GM21576 (cell line): Measurements from ENCODE around the gene NAXD.
"Not testable (repeated sequence)": the region's sequence is repeated elsewhere in the genome, so short reads cannot be mapped to it uniquely, and the experiment has no call there.

Experiments
- ATAC-seq: cut with Tn5 transposase; IDR thresholded peaks from one replicate; pipeline ENCODE4 v1.9.1; 2021; ENCODE audit warnings: mild to moderate bottlenecking, moderate library complexity; ENCODE audit not compliant: unreplicated experiment

The NAXD gene

DNA sequence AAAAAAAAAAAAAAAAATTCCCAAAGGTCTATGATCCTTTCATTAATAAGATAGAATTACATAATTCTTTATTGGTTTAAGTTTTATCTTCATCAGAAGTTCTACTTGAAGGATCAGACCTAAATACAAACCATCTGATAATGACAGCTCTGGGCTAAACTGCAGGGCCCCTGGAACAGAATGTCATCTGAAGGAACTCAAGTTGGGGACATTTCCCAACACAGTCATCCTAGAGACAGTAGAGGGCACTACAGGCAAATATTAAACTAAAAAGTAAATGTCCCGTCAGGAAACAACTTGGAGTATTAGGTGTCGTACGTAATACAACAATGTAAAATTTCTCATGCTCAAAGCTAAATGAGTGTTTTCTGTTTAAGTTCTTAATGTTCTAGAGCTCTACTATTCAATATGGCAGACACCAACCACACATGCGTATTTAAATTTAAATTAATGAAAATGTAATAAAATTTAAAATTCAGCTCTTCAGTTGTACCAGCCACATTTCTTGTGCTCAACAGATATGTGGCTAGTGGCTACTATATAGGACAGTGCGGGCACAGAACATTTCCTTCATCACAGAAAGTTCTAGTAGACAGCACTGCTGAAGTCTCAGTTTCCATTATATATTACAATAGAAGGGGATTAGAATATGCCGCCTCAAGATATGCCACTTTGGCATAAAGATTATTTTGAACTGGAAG lies 21.8 kb upstream of the NAXD start:
- ATAC-seq, result peak; percentile 83

DNA sequence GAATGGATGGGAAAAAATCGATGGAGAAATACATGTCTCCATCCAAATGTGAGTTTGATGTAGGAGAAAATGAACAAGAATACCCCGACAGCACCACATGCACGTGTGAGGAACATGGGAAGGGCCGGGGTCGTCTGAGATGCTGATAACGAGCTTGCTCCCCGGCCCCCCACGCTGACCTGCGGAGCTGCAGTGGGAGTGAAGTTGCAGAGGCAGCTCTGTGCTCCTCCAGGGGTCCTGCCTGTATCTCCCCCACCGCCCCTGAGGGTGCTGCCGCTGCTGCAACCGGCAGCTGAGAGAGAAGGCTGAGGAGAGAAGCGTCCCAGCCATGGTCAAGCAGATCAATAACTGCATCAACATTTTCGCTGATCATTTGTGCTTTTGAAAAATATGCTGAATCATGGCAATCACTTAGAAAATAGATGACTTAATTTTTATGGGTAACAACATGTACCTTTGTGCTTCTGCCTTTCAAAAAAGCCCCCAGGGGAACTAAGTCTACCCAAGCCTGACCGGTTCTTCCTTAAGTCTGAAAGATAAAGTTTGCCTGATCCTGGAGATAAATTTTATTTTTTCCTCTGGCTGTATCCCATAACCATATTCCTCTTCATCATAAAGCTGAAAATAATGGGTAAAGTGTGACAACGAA lies 18.2 kb upstream of the NAXD start:
- ATAC-seq, result no peak

DNA sequence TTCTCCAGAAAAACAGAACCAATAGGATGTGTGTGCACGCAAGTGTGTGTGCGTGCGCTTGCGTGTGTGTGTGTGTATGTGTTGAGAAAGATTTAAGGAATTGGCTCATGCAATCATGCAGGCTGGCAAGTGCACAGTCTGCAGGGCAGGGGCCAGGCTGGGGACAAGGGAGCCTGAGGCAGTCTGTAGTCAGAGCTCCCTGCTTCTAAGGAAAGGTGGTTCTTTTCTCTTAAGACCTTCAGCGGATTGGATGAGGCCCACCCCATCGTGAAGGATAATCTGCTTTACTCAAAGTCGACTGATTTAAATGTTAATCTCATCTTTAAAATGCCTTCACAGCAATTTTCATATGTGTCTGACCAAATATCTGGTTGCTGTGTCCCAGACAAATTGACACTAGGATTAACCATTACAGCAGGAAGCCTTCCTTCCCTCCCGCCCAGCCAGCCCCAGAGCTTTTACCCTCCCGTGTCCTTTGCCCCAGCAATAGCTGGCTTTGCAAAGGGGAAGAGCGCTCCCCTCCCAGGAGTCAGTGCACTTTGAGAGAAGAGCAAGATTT lies 15.0 kb upstream of the NAXD start:
- no peak for ATAC-seq

DNA sequence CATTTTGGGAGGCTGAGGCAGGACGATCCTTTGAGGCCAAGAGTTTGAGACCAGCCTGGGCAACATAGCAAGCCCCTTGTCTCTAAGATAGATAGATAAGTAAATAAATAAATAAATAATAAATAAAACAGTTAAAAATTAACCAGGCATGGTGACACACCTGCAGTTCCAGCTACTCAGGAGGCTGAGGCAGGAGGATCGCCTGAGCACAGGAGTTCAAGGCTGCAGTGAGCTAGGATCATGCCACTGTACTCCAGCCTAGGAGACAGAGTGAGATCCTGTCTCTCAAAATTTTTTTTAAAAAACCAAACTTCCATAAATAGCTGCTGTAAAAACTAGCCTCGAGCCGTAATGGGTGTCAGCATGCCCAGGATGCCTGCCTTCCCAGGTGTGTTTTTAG lies 14.4 kb upstream of the NAXD start:
- ATAC-seq, result no peak

DNA sequence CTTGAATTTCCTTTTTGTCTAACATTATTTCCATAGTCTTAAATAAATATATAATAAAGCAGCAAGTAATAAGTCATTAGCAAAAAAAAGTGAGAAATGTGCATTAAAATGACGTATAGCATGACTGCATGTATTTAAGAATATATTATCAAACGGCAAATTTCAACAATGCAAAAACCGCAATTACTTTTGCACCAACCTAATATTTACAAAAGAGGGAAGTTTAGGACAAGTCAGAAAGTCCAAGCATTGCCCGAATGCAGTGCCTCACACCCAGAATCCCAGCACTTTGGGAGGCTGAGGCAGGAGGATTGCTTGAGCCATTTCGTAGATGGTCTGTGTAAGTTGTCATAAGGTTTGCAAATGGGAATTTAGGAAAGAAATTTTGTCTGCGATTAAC lies 10.2 kb upstream of the NAXD start:
- no peak for ATAC-seq

DNA sequence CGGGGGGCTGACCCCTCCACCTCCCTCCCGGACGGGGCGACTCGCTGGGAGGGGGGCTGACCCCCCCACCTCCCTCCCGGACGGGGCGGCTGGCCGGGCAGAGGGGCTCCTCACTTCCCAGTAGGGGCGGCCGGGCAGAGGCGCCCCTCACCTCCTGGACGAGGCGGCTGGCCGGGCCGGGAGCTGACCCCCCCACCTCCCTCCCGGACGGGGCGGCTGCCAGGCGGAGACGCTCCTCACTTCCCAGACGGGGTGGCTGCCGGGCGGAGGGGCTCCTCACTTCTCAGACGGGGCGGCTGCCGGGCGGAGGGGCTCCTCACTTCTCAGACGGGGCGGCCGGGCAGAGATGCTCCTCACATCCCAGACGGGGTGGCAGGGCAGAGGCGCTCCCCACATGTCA lies 9.1 kb upstream of the NAXD start:
- ATAC-seq, result not testable (repeated sequence)

DNA sequence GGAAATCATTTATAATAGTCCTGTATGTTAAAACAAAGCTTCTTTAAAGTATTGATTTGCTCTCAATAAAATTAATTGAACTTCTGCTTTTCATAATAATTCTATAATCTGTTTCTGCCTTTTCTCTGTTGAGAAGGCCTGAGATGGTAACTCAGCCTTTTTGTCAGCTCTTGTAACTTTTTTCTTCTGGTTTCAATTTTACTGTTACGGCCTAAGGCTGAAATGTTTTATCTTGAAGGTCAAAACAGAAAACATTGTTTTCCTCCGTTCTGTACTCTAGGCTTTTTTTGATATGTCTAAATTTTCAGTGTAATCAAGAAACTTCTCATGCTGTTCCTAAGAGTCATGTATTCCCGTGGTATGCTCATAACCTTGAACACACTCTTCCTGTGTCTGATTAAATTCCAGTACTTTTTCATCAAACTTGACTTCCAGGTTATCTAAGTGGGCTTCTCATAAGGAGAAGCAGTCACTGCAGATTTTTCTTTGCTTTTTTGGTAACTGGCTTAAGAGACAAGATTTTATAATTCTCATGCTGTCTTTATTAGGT lies 7.6 kb upstream of the NAXD start:
- no peak for ATAC-seq

DNA sequence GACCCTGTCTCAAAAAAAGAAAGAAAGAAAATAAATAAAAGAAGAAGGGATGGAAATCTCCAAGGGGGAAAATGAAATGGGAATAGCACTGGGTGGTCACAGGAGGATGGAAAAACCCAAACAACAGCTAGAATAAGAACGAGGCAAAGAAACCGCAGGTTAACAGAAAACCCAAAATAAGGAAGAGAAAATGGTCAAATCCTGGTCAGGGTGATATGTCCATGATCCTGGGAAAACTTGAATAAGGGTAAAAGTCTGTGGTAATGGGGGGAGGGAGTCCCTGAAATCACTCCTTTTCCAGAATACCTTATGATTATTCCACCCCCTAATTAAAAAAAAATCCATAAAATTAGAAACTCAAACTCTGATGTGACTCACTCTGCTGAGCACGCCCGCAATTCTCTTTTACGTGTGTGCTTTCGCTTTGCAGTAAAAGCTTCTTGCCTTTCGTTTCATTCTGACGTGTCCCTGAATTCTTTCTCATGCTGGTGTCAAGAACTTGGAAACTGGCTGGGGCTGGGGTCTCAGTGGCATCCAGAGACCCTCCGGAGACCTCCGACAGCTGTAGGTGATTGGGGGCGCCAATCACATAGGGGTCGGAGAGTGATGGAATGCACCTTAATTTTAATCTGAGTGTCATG lies 4.3 kb upstream of the NAXD start:
- ATAC-seq, result peak; percentile 42

DNA sequence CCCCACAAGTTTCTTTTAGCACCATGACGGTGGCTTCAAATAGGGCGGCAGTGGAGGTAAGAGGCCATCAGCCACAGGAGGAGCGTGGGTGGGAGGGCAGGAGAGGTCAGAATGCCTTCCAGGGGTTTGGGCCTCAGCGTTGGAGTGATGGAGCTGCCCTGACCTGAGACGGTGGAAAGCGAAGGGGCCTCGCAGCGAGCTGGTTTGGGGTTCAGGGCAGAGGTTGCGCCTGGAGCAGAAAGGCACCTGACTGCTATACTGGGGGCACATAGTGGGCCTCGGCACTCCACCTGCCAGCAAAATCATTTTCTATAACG lies 382 bp upstream of the NAXD start:
- no peak for ATAC-seq

DNA sequence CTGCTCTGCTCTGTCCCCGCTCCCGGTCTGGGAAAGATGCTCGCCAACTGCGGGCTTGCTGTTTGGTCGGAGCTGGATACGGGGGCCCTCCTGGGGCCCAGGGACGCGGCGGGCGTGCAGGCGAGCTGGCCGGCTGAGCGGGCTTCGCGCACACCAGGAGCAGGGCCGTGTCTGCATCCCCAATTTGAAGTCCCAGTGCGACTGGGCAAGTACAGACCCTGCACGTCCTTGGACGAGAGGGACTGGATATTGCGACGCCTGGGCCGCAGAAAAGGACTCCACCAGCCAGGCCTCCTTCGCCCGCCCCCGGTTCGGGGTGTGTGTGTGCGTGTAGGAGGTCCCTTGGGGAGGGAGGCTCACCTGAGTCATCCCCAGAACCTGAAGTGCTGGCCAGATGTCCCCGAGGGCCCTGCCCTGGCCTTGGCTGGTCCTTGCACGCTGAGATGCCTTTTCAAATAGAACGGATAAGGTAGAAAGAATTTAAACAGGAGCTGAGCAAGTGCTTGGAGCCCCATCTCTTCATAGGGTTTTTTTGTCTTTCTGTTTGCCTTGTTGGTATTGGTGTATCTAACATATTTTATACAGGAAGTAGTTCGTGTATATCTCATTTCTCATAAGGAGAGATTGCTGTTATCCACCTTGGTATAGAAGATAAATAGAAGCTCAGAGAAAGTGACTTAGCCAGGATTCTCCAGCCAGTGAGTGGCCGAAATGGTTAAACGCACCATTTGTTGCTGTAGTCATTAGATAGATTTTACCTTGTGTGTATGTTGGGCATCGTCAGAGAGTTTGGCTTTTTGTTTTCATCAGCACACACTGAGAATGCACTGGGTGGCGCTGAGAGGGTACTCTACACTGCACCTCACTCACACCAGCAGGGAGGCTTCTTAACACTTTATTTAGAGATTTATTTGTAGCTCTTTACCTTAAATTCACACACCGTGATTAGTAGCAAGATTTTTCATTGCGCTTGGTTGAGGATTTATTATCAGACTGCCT lies 1.1 kb downstream of the NAXD start:
- ATAC-seq, result peak; percentile 51

DNA sequence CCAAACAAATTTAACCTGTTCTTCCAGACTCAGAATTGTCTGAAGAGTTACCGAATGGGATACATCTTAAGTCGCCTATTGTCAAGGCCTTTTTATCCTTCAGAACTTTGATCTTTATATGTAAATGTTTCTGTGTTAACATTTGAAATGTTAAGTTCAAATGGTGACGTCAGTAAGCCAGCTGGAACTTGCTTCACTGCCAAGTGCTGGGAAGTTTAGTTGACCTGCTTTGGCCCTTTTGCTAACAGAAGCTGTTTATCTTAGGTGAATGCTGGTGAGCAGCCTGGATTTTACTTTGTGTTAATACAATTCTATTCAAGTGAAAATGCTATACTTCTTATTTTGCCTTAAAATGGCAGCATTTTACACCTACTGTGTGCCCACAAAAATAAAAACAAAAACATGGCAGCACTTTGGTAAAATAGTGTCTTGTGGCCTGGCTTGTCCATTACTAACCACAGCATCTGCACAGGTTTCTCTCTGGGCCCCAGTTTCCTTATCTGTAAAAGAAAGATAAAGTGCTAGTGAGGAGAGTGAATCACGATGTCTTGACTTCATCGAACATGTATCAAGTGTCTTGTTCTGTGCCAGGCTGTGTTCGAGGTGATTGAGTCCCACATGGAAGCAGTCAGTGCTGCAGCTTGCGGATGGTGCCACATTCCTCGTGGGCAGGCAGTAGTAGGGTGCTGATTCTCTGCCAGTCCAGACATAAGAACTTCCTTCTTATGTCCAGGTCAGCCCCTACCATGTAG lies 2.2 kb downstream of the NAXD start:
- ATAC-seq, result no peak

DNA sequence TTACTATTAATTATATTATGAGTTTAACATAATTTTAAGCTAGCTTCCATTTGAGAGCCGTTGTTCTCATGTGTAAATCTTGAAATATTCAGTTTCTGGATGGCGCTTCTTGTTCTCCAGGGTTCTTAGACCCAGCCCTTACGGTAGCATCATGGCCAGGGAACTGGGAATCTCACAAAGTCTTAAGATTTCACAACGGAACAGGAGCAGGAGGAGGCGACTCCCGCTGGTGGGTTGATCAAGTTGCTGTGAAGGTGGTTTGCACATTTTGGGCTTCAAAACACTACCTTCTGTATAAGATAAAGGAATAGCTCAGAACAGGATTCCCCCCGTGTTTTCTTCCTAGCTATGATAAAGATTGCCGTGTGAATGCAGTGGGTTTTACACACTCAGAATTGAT lies 2.8 kb downstream of the NAXD start:
- ATAC-seq, result no peak

DNA sequence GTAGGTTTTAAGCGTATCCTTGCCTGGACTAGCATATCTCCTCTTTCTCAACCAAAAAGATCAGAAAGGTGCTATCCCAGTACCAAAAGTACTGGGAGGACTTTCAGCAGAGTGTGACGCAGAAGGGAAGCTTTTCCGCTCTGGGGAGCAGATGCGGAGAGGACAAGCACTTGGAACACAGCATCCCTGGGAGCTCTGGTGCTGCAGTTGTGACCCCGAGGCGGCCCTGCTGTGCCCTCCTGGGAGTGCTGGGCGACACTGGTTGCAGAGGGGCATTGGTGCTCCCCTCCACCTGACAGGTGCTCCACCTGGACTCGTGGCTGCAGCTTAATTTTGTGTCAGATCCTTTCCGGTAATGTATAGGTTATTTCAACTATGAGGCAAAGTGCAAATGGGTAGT lies 3.4 kb downstream of the NAXD start:
- ATAC-seq, result no peak

DNA sequence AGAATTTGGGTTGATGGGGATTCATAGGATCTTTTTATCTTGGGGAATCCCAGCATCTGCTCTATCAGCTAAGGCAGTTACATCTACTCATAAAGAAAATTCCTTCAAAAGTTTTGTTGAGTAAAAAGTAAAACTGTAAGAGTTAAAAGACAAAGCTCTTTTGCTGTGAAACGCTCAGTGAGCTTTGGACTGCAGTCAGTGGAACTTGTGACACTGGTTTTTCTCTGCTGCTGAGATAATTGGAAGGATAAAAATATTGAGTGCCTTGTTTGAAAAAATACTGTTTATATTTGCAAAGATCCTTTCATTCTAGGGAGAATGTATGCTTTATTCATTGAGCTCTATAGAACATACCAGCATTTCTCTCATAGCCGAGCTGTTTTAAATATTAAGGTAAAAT lies 5.3 kb downstream of the NAXD start:
- ATAC-seq, result no peak

DNA sequence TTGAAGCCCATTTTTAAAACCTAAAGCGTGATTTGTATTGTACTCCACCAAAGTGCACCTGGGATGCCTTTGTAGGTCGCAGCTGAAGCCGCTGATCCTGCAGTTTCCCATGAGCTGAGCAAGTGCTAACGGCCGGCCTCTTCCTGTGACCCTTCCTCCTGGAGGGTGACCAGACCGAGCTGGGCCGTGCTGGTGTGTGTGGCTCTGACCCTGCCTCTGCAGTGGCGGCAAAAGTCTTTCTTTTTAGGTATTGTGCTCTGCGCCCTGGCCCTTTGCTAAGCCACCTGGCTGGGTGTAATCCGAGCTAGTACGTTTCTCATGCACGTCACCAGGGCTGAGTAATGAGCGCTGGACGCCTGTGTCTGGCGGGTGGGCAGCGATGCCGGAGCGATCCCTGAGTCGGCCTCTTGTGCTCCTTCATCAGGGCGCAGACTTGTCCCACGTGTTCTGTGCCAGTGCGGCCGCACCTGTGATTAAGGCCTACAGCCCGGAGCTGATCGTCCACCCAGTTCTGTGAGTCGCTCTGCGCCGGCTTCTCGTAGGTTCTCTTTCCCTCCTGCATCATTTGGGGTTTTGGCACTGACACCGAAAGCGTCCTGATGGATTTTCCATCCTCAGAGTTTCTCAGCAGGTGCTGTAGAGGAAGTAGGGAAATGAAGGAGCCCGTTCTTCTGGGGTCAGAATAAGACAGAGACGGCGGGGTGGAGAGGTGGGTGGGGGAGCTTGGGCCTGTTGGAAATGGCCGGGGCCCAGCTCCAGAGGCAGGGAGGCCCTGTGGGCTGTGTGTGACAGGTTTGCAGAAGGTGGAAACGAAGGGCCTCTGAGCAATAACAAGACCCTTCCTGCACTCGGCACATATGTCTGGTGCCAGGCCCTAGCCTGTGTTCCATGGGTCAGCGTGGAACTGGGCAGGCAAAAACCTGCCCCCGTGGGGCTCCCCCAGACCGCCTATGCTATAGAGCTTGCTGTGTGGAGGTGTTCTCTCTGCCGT lies 9.7 kb downstream of the NAXD start:
- no peak for ATAC-seq

DNA sequence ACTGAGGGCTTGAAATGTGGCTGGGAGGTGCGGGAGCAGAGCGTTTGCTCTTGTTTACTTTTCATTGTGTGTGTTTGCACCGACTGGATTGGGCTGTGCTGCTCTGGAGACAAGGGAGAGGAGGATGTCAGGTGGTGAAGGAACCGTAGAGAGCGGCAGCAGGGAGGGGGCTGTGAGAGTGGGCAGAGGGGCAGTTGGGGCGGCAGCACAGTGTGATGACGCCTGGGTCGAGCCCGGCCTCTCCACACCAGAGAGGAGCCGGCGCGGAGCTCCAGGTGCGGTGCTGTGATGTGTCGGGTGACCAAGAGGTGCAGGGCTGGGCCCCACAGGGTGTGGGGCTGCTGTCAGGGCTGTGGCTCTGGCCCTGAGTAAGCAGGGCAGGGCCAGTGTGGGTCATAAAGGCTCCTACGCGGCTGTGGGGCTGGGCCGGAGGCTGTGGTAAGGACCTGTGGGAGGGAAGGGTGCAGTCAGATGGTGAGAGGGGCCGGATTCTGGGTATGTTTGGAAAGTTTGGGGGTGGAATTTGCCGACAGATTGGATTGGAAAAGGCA lies 10.5 kb downstream of the NAXD start:
- no peak for ATAC-seq

DNA sequence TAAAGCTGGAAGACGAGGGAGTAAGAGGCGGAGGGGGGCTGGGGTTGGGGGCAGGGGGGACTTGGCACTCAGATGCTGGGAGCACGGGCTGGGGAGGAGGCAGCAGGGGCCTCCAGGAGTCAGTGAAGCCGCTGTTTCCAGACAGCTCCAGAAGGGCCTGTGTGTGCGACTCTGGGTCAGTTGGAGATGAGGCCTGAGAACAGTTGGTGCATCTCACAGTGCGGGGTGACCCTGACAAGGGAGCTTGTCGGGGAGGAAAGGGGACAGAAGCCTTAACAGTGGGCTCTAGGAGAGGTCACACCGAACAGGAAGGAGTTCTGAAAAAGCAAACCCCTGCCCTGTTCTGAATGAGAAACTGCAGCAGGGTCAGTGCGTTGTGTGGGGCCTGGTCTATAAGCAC lies 11.2 kb downstream of the NAXD start:
- no peak for ATAC-seq

DNA sequence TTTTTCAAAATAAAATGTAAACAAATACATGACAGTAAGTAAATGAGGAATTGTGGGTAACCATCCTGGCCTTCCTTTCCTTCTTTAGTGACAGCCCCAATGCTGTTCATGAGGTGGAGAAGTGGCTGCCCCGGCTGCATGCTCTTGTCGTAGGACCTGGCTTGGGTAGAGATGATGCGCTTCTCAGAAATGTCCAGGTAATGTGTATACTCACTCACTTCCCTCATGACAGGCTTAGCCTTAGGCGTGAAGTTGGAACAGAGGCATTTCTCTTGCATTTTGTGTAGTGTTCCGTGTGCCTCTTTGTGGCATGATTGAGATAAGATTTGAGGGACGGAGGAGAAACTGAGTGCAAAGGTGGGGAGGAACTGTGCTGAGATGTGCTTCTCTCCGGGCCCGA lies 12.0 kb downstream of the NAXD start:
- ATAC-seq, result no peak
